ENCODE measurements around the gene CTAGE4. TPM values are rescaled to one million over a fixed set of nuclear protein-coding genes. Genes with fewer than 3 reads are reported as not detected.
"Not testable (repeated sequence)": the region's sequence is repeated elsewhere in the genome, so short reads cannot be mapped to it uniquely, and the experiment has no call there.

The CTAGE4 gene
- total RNA-seq, 2 donors from 2014 or later, result 1.3 TPM; not detected in 1

GRCh38 chr7:144198934-144199333, 15.7 kb downstream of the CTAGE4 start:
- ATAC-seq; DNase-seq; intact Hi-C loops (cut with DNase I): not testable (repeated sequence)

GRCh38 chr7:144201978-144202377, 18.7 kb downstream of the CTAGE4 start:
- ATAC-seq; DNase-seq; intact Hi-C loops (cut with DNase I): not testable (repeated sequence)

GRCh38 chr7:144203086-144203485, 19.8 kb downstream of the CTAGE4 start:
- DNase-seq; intact Hi-C loops (cut with DNase I); ATAC-seq: not testable (repeated sequence)

- ATAC-seq; intact Hi-C loops (cut with DNase I); DNase-seq: not testable (repeated sequence)
Observed at GRCh38 chr7:144205306-144205705, 22.0 kb downstream of the CTAGE4 start.

- intact Hi-C loops (cut with DNase I); ATAC-seq; DNase-seq: not testable (repeated sequence)
Observed at GRCh38 chr7:144217200-144217599, 33.9 kb downstream of the CTAGE4 start.

GRCh38 chr7:144218581-144218980, 35.3 kb downstream of the CTAGE4 start:
- intact Hi-C loops (cut with DNase I); ATAC-seq: not testable (repeated sequence)
- DNase-seq, result peak; percentile 2

GRCh38 chr7:144219149-144219548, 35.9 kb downstream of the CTAGE4 start:
- peak in 1 of 2 donors; percentile 25 for ATAC-seq
- DNase-seq; intact Hi-C loops (cut with DNase I): not testable (repeated sequence)

GRCh38 chr7:144220531-144220930, 37.3 kb downstream of the CTAGE4 start:
- ATAC-seq; intact Hi-C loops (cut with DNase I); DNase-seq: not testable (repeated sequence)

GRCh38 chr7:144223675-144224074, 40.4 kb downstream of the CTAGE4 start:
- ATAC-seq; intact Hi-C loops (cut with DNase I); DNase-seq: not testable (repeated sequence)

GRCh38 chr7:144226866-144227265, 43.6 kb downstream of the CTAGE4 start:
- ATAC-seq; intact Hi-C loops (cut with DNase I); DNase-seq: not testable (repeated sequence)

GRCh38 chr7:144228810-144229209, 45.5 kb downstream of the CTAGE4 start:
- peak in 1 of 2 donors; percentile 31 for ATAC-seq
- intact Hi-C loops (cut with DNase I); DNase-seq: not testable (repeated sequence)

GRCh38 chr7:144231027-144231426, 47.8 kb downstream of the CTAGE4 start:
- ATAC-seq; DNase-seq; intact Hi-C loops (cut with DNase I): not testable (repeated sequence)

GRCh38 chr7:144233039-144233438, 49.8 kb downstream of the CTAGE4 start:
- ATAC-seq; intact Hi-C loops (cut with DNase I); DNase-seq: not testable (repeated sequence)

Other genes with a start within 250 kb of the CTAGE4 start
- gene OR2F2, start 248.2 kb upstream of the CTAGE4 start, total RNA-seq, result not detected
- not detected for gene OR2F1, start 228.6 kb upstream of the CTAGE4 start, total RNA-seq
- not detected for gene OR6B1, start 183.1 kb upstream of the CTAGE4 start, total RNA-seq
- gene OR2A5, start 134.5 kb upstream of the CTAGE4 start, total RNA-seq, result not detected
- not detected for gene OR2A25, start 113.7 kb upstream of the CTAGE4 start, total RNA-seq
- not detected for gene OR2A12, start 97.2 kb upstream of the CTAGE4 start, total RNA-seq
- gene OR2A2, start 73.9 kb upstream of the CTAGE4 start, total RNA-seq, result not detected
- gene OR2A14, start 60.3 kb upstream of the CTAGE4 start, total RNA-seq, result not detected
- gene ARHGEF35, start 12.4 kb downstream of the CTAGE4 start, total RNA-seq, result 1 to 10 TPM; 1.8 to 2.3 TPM
- under 1 TPM in 1 of 2 donors, not detected in 1; 0.10 TPM for gene OR2A42, start 56.1 kb downstream of the CTAGE4 start, total RNA-seq
- gene OR2A7, start 81.3 kb downstream of the CTAGE4 start, total RNA-seq, result 1 to 10 TPM; 1.0 to 1.8 TPM
- gene CTAGE8, start 85.8 kb downstream of the CTAGE4 start, total RNA-seq, result under 1 TPM; 0.24 to 0.71 TPM
- not detected for gene OR2A1, start 129.0 kb downstream of the CTAGE4 start, total RNA-seq
- 1 to 10 TPM; 3.7 to 5.4 TPM for gene ARHGEF5, start 171.9 kb downstream of the CTAGE4 start, total RNA-seq
- not detected for gene NOBOX, start 220.2 kb downstream of the CTAGE4 start, total RNA-seq